GM23338 (cell line): ENCODE results near the gene CSPG4. TPM values are rescaled to one million over a fixed set of nuclear protein-coding genes. Genes with fewer than 3 reads are reported as not detected.
"Not testable (repeated sequence)": the region's sequence is repeated elsewhere in the genome, so short reads cannot be mapped to it uniquely, and the experiment has no call there.

Experiments
- ATAC-seq: fragments of 200-7000 bp; cut with Tn5 transposase; 3 replicates; pipeline ENCODE4 v1.9.1; 2020
- DNase-seq: peaks from one replicate; pipeline ENCODE4 v3.0.0-alpha.2; 2015; ENCODE audit warnings: low spot score
- H2AFZ ChIP-seq: fragments of 200-600 bp; sonication (generic); 2 replicates; pipeline ENCODE4 v1.8.0; 2016; ENCODE audit warnings: antibody characterized with exemption, mild to moderate bottlenecking, moderate library complexity
- H3F3A ChIP-seq: fragments of 200-600 bp; sonication (generic); replicated peaks from 2 replicates; pipeline ENCODE4 v1.8.0; 2017; ENCODE audit warnings: antibody characterized with exemption, mixed run types, low read depth
- H3K27ac ChIP-seq: fragments of 200-600 bp; sonication (generic); 2 replicates; pipeline ENCODE4 v1.6.1; 2016; ENCODE audit warnings: low read depth
- H3K27me3 ChIP-seq: fragments of 200-600 bp; sonication (generic); 2 replicates; pipeline ENCODE4 v1.8.0; 2016; ENCODE audit warnings: mild to moderate bottlenecking, mixed run types, moderate library complexity; ENCODE audit not compliant: insufficient read depth
- H3K36me3 ChIP-seq: fragments of 200-600 bp; sonication (generic); 2 replicates; pipeline ENCODE4 v1.8.0; 2016; ENCODE audit warnings: mild to moderate bottlenecking; ENCODE audit not compliant: insufficient read depth
- H3K4me1 ChIP-seq: fragments of 200-600 bp; sonication (generic); 2 replicates; pipeline ENCODE4 v1.8.0; 2016; ENCODE audit warnings: mild to moderate bottlenecking, moderate library complexity; ENCODE audit not compliant: insufficient read depth
- H3K4me2 ChIP-seq: fragments of 200-600 bp; sonication (generic); 2 replicates; pipeline ENCODE4 v1.7.1; 2017; ENCODE audit warnings: mixed run types
- H3K4me3 ChIP-seq: fragments of 200-600 bp; sonication (generic); 2 replicates; pipeline ENCODE4 v1.6.1; 2016; ENCODE audit warnings: mixed run types
- H3K79me2 ChIP-seq: fragments of 200-600 bp; sonication (generic); replicated peaks from 2 replicates; pipeline ENCODE4 v1.8.0; 2017; ENCODE audit warnings: mild to moderate bottlenecking; ENCODE audit not compliant: insufficient read depth
- H3K9me2 ChIP-seq: fragments of 200-600 bp; sonication (generic); 2 replicates; pipeline ENCODE4 v1.8.0; 2017; ENCODE audit not compliant: insufficient read depth
- H4K20me1 ChIP-seq: fragments of 200-600 bp; sonication (generic); replicated peaks from 2 replicates; pipeline ENCODE4 v1.8.0; 2017; ENCODE audit warnings: mild to moderate bottlenecking; ENCODE audit not compliant: insufficient read depth
- H3K27ac Mint-ChIP-seq: 2 replicates; pipeline ENCODE4 v1.8.0; 2020; ENCODE audit warnings: inconsistent platforms, mild to moderate bottlenecking, moderate library complexity, mixed read lengths
- H3K27me3 Mint-ChIP-seq: 3 replicates; pipeline ENCODE4 v1.8.0; 2022; ENCODE audit warnings: low read depth, mild to moderate bottlenecking, moderate library complexity, mixed read lengths, inconsistent platforms; ENCODE audit not compliant: insufficient read depth, poor library complexity
- H3K36me3 Mint-ChIP-seq: 3 replicates; pipeline ENCODE4 v1.8.0; 2021; ENCODE audit warnings: low read depth, mild to moderate bottlenecking, inconsistent platforms, moderate library complexity, mixed read lengths
- H3K4me1 Mint-ChIP-seq: 3 replicates; pipeline ENCODE4 v1.8.0; 2020; ENCODE audit warnings: mild to moderate bottlenecking, inconsistent platforms, mixed read lengths
- H3K4me3 Mint-ChIP-seq: 3 replicates; pipeline ENCODE4 v1.8.0; 2021; ENCODE audit warnings: moderate library complexity, mild to moderate bottlenecking, inconsistent platforms, mixed read lengths
- H3K9me3 Mint-ChIP-seq: 3 replicates; pipeline ENCODE4 v1.8.0; 2020; ENCODE audit warnings: moderate library complexity, mild to moderate bottlenecking, inconsistent platforms, mixed read lengths
- POLR2AphosphoS5 ChIP-seq: IDR thresholded peaks from 2 replicates; pipeline ENCODE4 v1.6.1; 2016; ENCODE audit warnings: antibody characterized with exemption, low read depth
- polyA plus RNA-seq: library from polyadenylated mRNA; unstranded; fragments of >200 nt; fragmentation: Nextera tagmentation; extraction: Ambion mirVana; gene quantifications from 2 replicates; pipeline ENCODE4 v1.2.1, GENCODE V29; 2016
- total RNA-seq: library from RNA; depleted of rRNA; stranded (reverse); fragments of >200 nt; shearing (Covaris generic); gene quantifications from 2 replicates; pipeline ENCODE4 v1.2.3, GENCODE V29; 2014
- TF ChIP-seq, protein P1 (sequence below): fragments of 250-450 bp; sonication (Bioruptor Pico); IDR thresholded peaks from 2 replicates; pipeline ENCODE4 v1.5.0; 2020; ENCODE audit warnings: mild to moderate bottlenecking, moderate library complexity

CSPG4 gene
- total and polyA plus RNA-seq, 2 experiments from 2014 or later: 0.27 to 4.0 TPM

DNA sequence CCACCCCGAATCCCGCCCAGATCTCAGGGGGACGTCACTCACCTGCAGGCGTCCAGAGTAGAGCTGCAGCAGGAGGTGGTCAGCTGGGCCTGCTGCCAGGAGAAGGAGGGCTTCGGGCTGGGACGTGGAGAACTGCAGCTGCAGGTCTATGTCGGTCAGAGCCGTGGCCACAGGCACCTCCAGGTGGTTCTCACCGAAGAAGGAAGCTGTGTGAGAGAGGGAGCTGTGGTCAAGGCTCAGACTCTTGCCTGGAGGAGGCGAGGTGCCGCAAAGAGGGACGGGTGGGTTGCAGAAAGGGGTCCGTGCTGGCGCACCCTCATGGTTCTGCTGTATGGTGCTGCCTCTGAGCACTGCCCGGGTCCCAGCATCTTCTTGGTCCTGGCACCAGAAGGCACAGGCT is 19.6 kb downstream of the CSPG4 start:
- H3K27me3 Mint-ChIP-seq: peaks cover 14% of the 10 kb centered on the region
- H3K79me2 ChIP-seq, H3K27ac Mint-ChIP-seq, H3K4me3 ChIP-seq, H3K36me3 ChIP-seq, H3K36me3 Mint-ChIP-seq, H3K27ac ChIP-seq, H3F3A ChIP-seq, H3K9me3 Mint-ChIP-seq, H3K9me2 ChIP-seq, H3K27me3 ChIP-seq, ATAC-seq, DNase-seq, H3K4me3 Mint-ChIP-seq, H3K4me2 ChIP-seq, H4K20me1 ChIP-seq, H2AFZ ChIP-seq: not testable (repeated sequence)
- peaks cover 26% of the 10 kb centered on the region for H3K4me1 Mint-ChIP-seq
- H3K4me1 ChIP-seq: peaks cover 10% of the 10 kb centered on the region

DNA sequence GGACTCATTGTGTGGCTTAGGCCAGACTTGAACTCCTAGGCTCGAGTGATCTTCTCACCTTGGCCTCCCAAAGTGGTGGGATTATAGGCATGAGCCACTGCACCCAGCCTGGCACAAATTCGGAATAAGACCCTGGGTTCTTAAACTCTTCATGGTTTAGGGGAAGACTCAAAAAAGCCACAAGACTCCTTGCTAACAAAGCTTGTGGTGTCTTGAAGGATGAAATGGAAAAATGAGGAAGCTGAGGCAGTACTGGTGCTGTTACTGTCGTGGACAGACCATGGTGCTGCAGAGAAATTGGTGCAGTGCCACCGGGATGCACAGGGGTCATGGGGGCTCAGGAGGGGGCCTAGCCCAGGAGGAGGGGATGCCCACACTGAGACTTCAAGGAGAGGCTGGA is 20.3 kb downstream of the CSPG4 start:
- not testable (repeated sequence) for H3K4me3 Mint-ChIP-seq, H3F3A ChIP-seq, H3K36me3 Mint-ChIP-seq, H3K4me3 ChIP-seq, H2AFZ ChIP-seq, DNase-seq, H3K27me3 ChIP-seq, H3K9me3 Mint-ChIP-seq, H3K9me2 ChIP-seq, H3K36me3 ChIP-seq, H3K79me2 ChIP-seq, ATAC-seq, H4K20me1 ChIP-seq, H3K27ac ChIP-seq, H3K27ac Mint-ChIP-seq, H3K4me2 ChIP-seq
- H3K27me3 Mint-ChIP-seq: peaks cover 12% of the 10 kb centered on the region
- H3K4me1 ChIP-seq: peaks cover 10% of the 10 kb centered on the region
- H3K4me1 Mint-ChIP-seq: peaks cover 22% of the 10 kb centered on the region

DNA sequence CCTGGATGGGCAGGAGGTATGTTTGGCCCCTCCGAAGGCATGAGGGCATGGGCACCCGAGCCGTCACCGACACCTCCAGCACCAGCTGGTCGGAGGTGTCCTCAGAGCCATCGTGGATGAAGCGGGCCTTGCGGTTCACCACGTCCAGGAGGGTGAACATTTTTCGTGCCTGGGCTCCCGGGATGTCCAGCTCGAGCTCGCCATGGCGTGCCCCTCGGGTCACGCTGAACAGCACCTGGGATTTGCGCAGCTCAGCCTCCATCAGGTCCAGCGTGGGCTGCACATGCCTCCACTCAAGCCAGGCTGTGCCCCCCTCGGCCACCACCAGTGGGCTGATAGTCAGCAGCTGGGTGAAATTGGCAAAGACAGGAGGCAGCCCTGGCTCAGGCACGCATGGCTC is 23.2 kb downstream of the CSPG4 start:
- H3K27me3 ChIP-seq, H3K36me3 ChIP-seq, H3K36me3 Mint-ChIP-seq, H3K4me3 Mint-ChIP-seq, H3K4me2 ChIP-seq, H3K27me3 Mint-ChIP-seq, H3F3A ChIP-seq, H3K79me2 ChIP-seq, H2AFZ ChIP-seq, H3K27ac Mint-ChIP-seq, ATAC-seq, H3K9me3 Mint-ChIP-seq, H3K4me1 ChIP-seq, H3K27ac ChIP-seq, H3K9me2 ChIP-seq, H4K20me1 ChIP-seq, DNase-seq, H3K4me3 ChIP-seq: not testable (repeated sequence)
- H3K4me1 Mint-ChIP-seq: peaks cover 14% of the 10 kb centered on the region

DNA sequence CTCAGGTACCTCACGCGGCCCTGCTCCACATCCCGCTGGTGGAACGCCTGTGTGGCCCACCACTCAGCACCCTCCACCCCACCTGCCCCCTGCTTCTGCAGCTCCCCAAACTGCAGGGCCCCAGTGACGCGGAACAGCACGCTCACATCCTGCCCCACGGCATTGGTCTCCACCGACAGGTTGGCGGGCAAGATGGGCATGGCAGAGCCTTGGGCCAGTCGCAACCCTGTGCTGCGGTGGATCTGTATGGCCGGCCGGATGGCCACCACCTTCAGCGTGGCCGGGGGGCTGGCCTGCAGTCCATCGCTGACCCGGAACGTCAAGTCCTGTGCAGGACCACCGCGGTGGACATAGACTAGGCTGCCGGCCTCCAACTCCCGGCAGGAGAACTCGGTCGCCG is 23.8 kb downstream of the CSPG4 start:
- H3K27ac Mint-ChIP-seq: no peak overlapping the region
- no peak overlapping the region for H3K4me3 Mint-ChIP-seq
- DNase-seq (no peak), ATAC-seq (no peak)
- no peaks in the 10 kb centered on the region for H3F3A ChIP-seq
- H3K4me1 ChIP-seq: peaks cover 4% of the 10 kb centered on the region; the same call in 1 of the 2 replicates
- no peaks in the 10 kb centered on the region for H3K9me2 ChIP-seq
- peaks cover 12% of the 10 kb centered on the region; the same call in 2 of the 3 replicates for H3K4me1 Mint-ChIP-seq
- no peak overlapping the region for H3K4me3 ChIP-seq
- no peak overlapping the region for H3K4me2 ChIP-seq
- H4K20me1 ChIP-seq: no peaks in the 10 kb centered on the region
- no peaks in the 10 kb centered on the region for H3K27me3 ChIP-seq
- peaks cover 11% of the 10 kb centered on the region for H3K27me3 Mint-ChIP-seq
- H2AFZ ChIP-seq: no peak overlapping the region
- peaks cover 3% of the 10 kb centered on the region; the same call in 1 of the 3 replicates for H3K36me3 Mint-ChIP-seq
- H3K79me2 ChIP-seq: no peaks in the 10 kb centered on the region
- TF ChIP-seq POLR2AphosphoS5: no peak
- TF ChIP-seq, protein P1, sequence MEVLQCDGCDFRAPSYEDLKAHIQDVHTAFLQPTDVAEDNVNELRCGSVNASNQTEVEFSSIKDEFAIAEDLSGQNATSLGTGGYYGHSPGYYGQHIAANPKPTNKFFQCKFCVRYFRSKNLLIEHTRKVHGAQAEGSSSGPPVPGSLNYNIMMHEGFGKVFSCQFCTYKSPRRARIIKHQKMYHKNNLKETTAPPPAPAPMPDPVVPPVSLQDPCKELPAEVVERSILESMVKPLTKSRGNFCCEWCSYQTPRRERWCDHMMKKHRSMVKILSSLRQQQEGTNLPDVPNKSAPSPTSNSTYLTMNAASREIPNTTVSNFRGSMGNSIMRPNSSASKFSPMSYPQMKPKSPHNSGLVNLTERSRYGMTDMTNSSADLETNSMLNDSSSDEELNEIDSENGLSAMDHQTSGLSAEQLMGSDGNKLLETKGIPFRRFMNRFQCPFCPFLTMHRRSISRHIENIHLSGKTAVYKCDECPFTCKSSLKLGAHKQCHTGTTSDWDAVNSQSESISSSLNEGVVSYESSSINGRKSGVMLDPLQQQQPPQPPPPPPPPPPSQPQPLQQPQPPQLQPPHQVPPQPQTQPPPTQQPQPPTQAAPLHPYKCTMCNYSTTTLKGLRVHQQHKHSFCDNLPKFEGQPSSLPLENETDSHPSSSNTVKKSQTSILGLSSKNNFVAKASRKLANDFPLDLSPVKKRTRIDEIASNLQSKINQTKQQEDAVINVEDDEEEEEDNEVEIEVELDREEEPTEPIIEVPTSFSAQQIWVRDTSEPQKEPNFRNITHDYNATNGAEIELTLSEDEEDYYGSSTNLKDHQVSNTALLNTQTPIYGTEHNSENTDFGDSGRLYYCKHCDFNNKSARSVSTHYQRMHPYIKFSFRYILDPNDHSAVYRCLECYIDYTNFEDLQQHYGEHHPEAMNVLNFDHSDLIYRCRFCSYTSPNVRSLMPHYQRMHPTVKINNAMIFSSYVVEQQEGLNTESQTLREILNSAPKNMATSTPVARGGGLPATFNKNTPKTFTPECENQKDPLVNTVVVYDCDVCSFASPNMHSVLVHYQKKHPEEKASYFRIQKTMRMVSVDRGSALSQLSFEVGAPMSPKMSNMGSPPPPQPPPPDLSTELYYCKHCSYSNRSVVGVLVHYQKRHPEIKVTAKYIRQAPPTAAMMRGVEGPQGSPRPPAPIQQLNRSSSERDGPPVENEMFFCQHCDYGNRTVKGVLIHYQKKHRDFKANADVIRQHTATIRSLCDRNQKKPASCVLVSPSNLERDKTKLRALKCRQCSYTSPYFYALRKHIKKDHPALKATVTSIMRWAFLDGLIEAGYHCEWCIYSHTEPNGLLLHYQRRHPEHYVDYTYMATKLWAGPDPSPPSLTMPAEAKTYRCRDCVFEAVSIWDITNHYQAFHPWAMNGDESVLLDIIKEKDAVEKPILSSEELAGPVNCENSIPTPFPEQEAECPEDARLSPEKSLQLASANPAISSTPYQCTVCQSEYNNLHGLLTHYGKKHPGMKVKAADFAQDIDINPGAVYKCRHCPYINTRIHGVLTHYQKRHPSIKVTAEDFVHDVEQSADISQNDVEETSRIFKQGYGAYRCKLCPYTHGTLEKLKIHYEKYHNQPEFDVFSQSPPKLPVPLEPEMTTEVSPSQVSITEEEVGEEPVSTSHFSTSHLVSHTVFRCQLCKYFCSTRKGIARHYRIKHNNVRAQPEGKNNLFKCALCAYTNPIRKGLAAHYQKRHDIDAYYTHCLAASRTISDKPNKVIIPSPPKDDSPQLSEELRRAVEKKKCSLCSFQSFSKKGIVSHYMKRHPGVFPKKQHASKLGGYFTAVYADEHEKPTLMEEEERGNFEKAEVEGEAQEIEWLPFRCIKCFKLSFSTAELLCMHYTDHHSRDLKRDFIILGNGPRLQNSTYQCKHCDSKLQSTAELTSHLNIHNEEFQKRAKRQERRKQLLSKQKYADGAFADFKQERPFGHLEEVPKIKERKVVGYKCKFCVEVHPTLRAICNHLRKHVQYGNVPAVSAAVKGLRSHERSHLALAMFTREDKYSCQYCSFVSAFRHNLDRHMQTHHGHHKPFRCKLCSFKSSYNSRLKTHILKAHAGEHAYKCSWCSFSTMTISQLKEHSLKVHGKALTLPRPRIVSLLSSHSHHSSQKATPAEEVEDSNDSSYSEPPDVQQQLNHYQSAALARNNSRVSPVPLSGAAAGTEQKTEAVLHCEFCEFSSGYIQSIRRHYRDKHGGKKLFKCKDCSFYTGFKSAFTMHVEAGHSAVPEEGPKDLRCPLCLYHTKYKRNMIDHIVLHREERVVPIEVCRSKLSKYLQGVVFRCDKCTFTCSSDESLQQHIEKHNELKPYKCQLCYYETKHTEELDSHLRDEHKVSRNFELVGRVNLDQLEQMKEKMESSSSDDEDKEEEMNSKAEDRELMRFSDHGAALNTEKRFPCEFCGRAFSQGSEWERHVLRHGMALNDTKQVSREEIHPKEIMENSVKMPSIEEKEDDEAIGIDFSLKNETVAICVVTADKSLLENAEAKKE: no peak
- H3K9me3 Mint-ChIP-seq: no peaks in the 10 kb centered on the region
- H3K27ac ChIP-seq: no peak overlapping the region
- H3K36me3 ChIP-seq: no peaks in the 10 kb centered on the region
